Calu3 (cell line): ENCODE results near the gene AQR. TPM values are rescaled to one million over a fixed set of nuclear protein-coding genes. Genes with fewer than 3 reads are reported as not detected.

Experiments used
- BruUV-seq: library from RNA; stranded (reverse); fragments of 400-500 nt; replicated peaks from 2 replicates; lab custom pipeline; 2021; lab: Mats Ljungman, UMichigan
- CTCF ChIA-PET: fragments of 300-600 bp; sonication (Branson Sonifier 250); formaldehyde crosslinking; loops from one replicate; lab custom pipeline; 2022; ENCODE audit warnings: antibody characterized with exemption; lab: Charles Lee
- DNase-seq: peaks from one replicate; pipeline ENCODE4 v3.0.0; 2022
- H3K27ac Mint-ChIP-seq: one replicate; pipeline ENCODE4 v1.8.0; 2022; ENCODE audit warnings: mixed read lengths; ENCODE audit not compliant: unreplicated experiment
- H3K27me3 Mint-ChIP-seq: one replicate; pipeline ENCODE4 v1.8.0; 2022; ENCODE audit warnings: mixed read lengths; ENCODE audit not compliant: unreplicated experiment
- H3K36me3 Mint-ChIP-seq: one replicate; pipeline ENCODE4 v1.8.0; 2022; ENCODE audit warnings: mild to moderate bottlenecking, moderate library complexity, mixed read lengths; ENCODE audit not compliant: insufficient read depth, unreplicated experiment
- H3K4me1 Mint-ChIP-seq: one replicate; pipeline ENCODE4 v1.8.0; 2022; ENCODE audit warnings: mild to moderate bottlenecking, low read depth, mixed read lengths; ENCODE audit not compliant: unreplicated experiment
- H3K4me3 Mint-ChIP-seq: one replicate; pipeline ENCODE4 v1.8.0; 2022; ENCODE audit warnings: mild to moderate bottlenecking, low read depth, moderate library complexity, mixed read lengths; ENCODE audit not compliant: unreplicated experiment
- H3K9me3 Mint-ChIP-seq: one replicate; pipeline ENCODE4 v1.8.0; 2022; ENCODE audit warnings: low read depth, mixed read lengths; ENCODE audit not compliant: unreplicated experiment
- CTCF ChIP-seq: fragments of 200-600 bp; IDR thresholded peaks from one replicate; pipeline ENCODE4 v1.8.0; 2022; ENCODE audit warnings: antibody characterized with exemption; ENCODE audit not compliant: unreplicated experiment
- intact Hi-C: fragments of 100-400 bp; cut with micrococcal nuclease; formaldehyde crosslinking; loops from one replicate; pipeline ENCODE4 v1.10.0; 2022; ENCODE audit not compliant: unreplicated experiment
- total RNA-seq: library from RNA; stranded (reverse); gene quantifications from 2 replicates; pipeline ENCODE4 v1.2.3, GENCODE V29; 2022

The AQR gene
- total RNA-seq, 1 experiment from 2014 or later = 14.7 TPM

- Mint-ChIP-seq H3K36me3 (no peaks in the 10 kb centered on the region), H3K27ac (no peak overlapping the region), H3K9me3 (no peaks in the 10 kb centered on the region), H3K4me3 (no peak overlapping the region), H3K4me1 (no peaks in the 10 kb centered on the region), H3K27me3 (no peaks in the 10 kb centered on the region)
- TF ChIP-seq CTCF = no peak
- intact Hi-C loops = no loop called here
- no peak for DNase-seq
- CTCF ChIA-PET = no interaction called here
- BruUV-seq = no TSS peak
Measured at GRCh38 chr15:34804776-34805175, 164.8 kb downstream of the AQR start.

- Mint-ChIP-seq H3K27me3 (no peaks in the 10 kb centered on the region), H3K27ac (no peak overlapping the region), H3K4me3 (no peak overlapping the region), H3K4me1 (no peaks in the 10 kb centered on the region), H3K36me3 (no peaks in the 10 kb centered on the region), H3K9me3 (no peaks in the 10 kb centered on the region)
- intact Hi-C loops = no loop called here
- no peak for DNase-seq
- no peak for TF ChIP-seq CTCF
- BruUV-seq = no TSS peak
- CTCF ChIA-PET = no interaction called here
Measured at GRCh38 chr15:34804113-34804512, 165.4 kb downstream of the AQR start.

- CTCF ChIA-PET = no interaction called here
- Mint-ChIP-seq H3K36me3 (no peaks in the 10 kb centered on the region), H3K4me1 (no peaks in the 10 kb centered on the region), H3K9me3 (no peaks in the 10 kb centered on the region), H3K4me3 (no peak overlapping the region), H3K27me3 (no peaks in the 10 kb centered on the region), H3K27ac (no peak overlapping the region)
- BruUV-seq = no TSS peak
- no peak for TF ChIP-seq CTCF
- intact Hi-C loops = no loop called here
- no peak for DNase-seq
Measured at GRCh38 chr15:34802803-34803750, 166.5 kb downstream of the AQR start.

- Mint-ChIP-seq H3K4me3 (no peak overlapping the region), H3K9me3 (no peaks in the 10 kb centered on the region), H3K36me3 (no peaks in the 10 kb centered on the region), H3K4me1 (no peaks in the 10 kb centered on the region), H3K27ac (no peak overlapping the region), H3K27me3 (peaks cover 2% of the 10 kb centered on the region)
- TF ChIP-seq CTCF = no peak
- no TSS peak for BruUV-seq
- intact Hi-C loops = no loop called here
- no peak for DNase-seq
- CTCF ChIA-PET = no interaction called here
Measured at GRCh38 chr15:34802371-34802770, 167.2 kb downstream of the AQR start.

Other genes starting within 250 kb of the AQR start
- not detected in 2 replicates for gene GJD2, start 214.7 kb downstream of the AQR start, total RNA-seq
- not detected in 2 replicates for gene ACTC1, start 174.2 kb downstream of the AQR start, total RNA-seq
- 12.8 and 14.0 TPM in 2 replicates for gene ZNF770, start 18.5 kb upstream of the AQR start, total RNA-seq
- gene NANOGP8, start 115.6 kb upstream of the AQR start, total RNA-seq = not detected in 2 replicates